NCI-H2171 treated with DMSO at 0.1 percent for 48 hours (cell line): ENCODE data around the gene MAP2.
A peak's percentile ranks its signal among the peaks of the same experiment; 100 is the strongest.
"Not testable (repeated sequence)": the region's sequence is repeated elsewhere in the genome, so short reads cannot be mapped to it uniquely, and the experiment has no call there.

Experiments
- DNase-seq: peaks from one replicate; lab custom pipeline; 2025; lab: John Stamatoyannopoulos, UW

Gene MAP2

GRCh38 chr2:209473930-209474419, 50.1 kb downstream of the MAP2 start:
- no peak for DNase-seq

GRCh38 chr2:209474960-209475359, 51.1 kb downstream of the MAP2 start:
- no peak for DNase-seq

GRCh38 chr2:209476367-209477208, 52.7 kb downstream of the MAP2 start:
- peak; percentile 74 for DNase-seq

GRCh38 chr2:209492296-209492695, 68.4 kb downstream of the MAP2 start:
- not testable (repeated sequence) for DNase-seq

GRCh38 chr2:209495068-209495620, 71.3 kb downstream of the MAP2 start:
- not testable (repeated sequence) for DNase-seq

- no peak for DNase-seq
These were observed 72.2 kb downstream of the MAP2 start for GRCh38 chr2:209495855-209496585.

- DNase-seq = no peak
These were observed 72.7 kb downstream of the MAP2 start for GRCh38 chr2:209496586-209496982.

GRCh38 chr2:209498614-209499013, 74.8 kb downstream of the MAP2 start:
- DNase-seq = no peak

- no peak for DNase-seq
These were observed 75.2 kb downstream of the MAP2 start for GRCh38 chr2:209499069-209499468.

GRCh38 chr2:209501579-209501978, 77.7 kb downstream of the MAP2 start:
- DNase-seq = no peak

- DNase-seq = no peak
These were observed 81.6 kb downstream of the MAP2 start for GRCh38 chr2:209505410-209505809.

- DNase-seq = no peak
These were observed 84.4 kb downstream of the MAP2 start for GRCh38 chr2:209508255-209508654.

GRCh38 chr2:209511637-209512036, 87.8 kb downstream of the MAP2 start:
- no peak for DNase-seq

GRCh38 chr2:209512971-209513370, 89.1 kb downstream of the MAP2 start:
- DNase-seq = no peak

GRCh38 chr2:209517436-209517835, 93.6 kb downstream of the MAP2 start:
- no peak for DNase-seq

- no peak for DNase-seq
These were observed 95.4 kb downstream of the MAP2 start for GRCh38 chr2:209519271-209519670.

GRCh38 chr2:209519906-209520305, 96.1 kb downstream of the MAP2 start:
- DNase-seq = peak; percentile 92

- DNase-seq = no peak
These were observed 99.3 kb downstream of the MAP2 start for GRCh38 chr2:209523041-209523740.

- DNase-seq = no peak
These were observed 100.0 kb downstream of the MAP2 start for GRCh38 chr2:209523867-209524266.

GRCh38 chr2:209525331-209525730, 101.5 kb downstream of the MAP2 start:
- DNase-seq = no peak

GRCh38 chr2:209525834-209526281, 102.0 kb downstream of the MAP2 start:
- DNase-seq = no peak

- no peak for DNase-seq
These were observed 102.7 kb downstream of the MAP2 start for GRCh38 chr2:209526561-209526960.
